Measurements from ENCODE around the gene VTCN1.

Gene VTCN1

DNA sequence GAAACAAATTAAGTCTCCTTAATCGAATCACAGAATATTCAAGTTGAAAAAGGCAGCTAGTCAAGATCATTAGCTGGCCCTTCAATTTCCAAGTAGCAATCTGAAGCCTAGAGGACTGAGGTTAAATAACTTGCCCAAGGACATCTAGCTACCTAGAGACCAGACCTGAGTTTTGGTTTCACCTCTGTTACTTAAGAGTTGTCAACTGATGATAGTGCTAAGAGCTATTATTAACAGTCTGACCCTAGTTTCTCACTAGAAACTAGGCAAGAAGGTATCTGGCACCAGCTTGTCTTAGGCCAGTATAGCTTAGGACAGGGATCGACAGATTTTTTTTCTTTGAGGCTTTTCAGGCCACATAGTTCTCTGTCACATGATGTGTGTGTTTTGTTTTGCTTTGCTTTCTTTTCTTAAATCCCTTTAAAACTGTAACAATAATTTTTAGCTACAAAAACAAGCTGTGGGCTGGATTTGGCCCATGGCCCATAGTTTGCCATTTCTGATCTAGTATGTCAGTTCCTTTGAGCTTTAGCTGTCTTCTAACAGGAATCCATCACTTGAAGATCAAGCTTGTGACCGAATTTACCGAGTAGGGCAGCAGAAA lies 112.3 kb downstream of the VTCN1 start:
- DNase-seq = peak; percentile 32
- peak overlapping the region; percentile 12 for H3K27ac ChIP-seq
- TF ChIP-seq, protein P1, sequence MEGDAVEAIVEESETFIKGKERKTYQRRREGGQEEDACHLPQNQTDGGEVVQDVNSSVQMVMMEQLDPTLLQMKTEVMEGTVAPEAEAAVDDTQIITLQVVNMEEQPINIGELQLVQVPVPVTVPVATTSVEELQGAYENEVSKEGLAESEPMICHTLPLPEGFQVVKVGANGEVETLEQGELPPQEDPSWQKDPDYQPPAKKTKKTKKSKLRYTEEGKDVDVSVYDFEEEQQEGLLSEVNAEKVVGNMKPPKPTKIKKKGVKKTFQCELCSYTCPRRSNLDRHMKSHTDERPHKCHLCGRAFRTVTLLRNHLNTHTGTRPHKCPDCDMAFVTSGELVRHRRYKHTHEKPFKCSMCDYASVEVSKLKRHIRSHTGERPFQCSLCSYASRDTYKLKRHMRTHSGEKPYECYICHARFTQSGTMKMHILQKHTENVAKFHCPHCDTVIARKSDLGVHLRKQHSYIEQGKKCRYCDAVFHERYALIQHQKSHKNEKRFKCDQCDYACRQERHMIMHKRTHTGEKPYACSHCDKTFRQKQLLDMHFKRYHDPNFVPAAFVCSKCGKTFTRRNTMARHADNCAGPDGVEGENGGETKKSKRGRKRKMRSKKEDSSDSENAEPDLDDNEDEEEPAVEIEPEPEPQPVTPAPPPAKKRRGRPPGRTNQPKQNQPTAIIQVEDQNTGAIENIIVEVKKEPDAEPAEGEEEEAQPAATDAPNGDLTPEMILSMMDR (IDR thresholded peaks at IDR 0.05; ENCODE audit: low read depth, low read length, missing control alignments) = no peak
- no peak overlapping the region for H3K4me3 ChIP-seq (ENCODE audit: low read depth, low read length)
- peaks cover 7% of the 10 kb centered on the region for H3K36me3 ChIP-seq (replicated peaks)
- H3K27me3 ChIP-seq (replicated peaks) = no peaks in the 10 kb centered on the region
- in situ Hi-C loops (cut with HindIII; ENCODE audit: low pct_ligation_motif_present, low sequenced_read_pairs) = no loop called here

DNA sequence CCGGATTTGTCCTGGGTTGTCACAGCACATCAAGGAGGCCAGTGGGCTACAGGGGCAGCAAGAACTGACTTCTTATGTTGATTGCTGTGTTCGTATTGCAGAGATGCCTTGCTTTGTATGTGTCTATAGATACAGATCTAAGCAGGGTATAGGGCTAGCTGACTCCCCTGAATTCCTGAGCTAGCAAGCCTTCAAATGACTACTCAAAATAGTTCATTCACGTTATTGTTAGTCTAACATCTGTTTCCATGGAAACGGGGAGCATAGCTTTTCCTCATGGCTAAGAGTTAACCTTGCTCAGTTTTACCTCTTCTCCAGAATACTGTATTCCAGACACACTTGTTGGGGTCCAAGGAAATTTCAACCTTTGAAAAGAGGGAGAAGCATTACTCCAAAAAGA lies 113.3 kb downstream of the VTCN1 start:
- no peaks in the 10 kb centered on the region for H3K27me3 ChIP-seq (replicated peaks)

DNA sequence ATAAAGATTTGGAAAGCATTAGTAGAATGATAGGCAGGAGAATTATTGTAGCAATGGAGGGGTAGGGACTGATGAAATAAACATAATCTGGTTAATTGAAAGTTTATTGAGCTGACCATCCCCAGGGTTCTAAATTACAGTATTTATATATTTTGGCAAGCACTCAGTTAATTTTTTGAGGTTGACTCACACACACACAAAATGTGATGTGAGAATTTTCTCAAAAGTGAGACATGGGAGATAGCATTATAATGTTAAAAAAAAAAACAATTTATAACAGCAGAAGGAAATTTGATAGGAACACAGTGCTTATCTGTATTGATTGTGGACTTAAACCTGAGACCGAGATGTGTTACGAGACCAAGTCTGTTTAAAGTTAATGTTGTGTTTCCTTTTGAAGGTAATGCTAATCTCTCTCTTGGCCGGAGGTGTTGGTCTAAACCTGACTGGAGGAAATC lies 113.7 kb downstream of the VTCN1 start:
- DNase-seq = no peak
- peaks cover 5% of the 10 kb centered on the region for H3K36me3 ChIP-seq (replicated peaks)

More for the DNA sequence above, 113.3 kb downstream of the VTCN1 start:
- Histone ChIP-seq H3K27ac (peak overlapping the region; percentile 76), H3K4me3 (ENCODE audit: low read depth, low read length) (no peak overlapping the region), H3K36me3 (replicated peaks) (peaks cover 7% of the 10 kb centered on the region)
- peak; percentile 69 for DNase-seq
- in situ Hi-C loops (cut with HindIII; ENCODE audit: low pct_ligation_motif_present, low sequenced_read_pairs) = no loop called here
- TF ChIP-seq, protein P1 (IDR thresholded peaks at IDR 0.05; ENCODE audit: low read depth, low read length, missing control alignments) = no peak

GRCh38 chr1:117094841-117095604 lies 115.7 kb downstream of the VTCN1 start:
- DNase-seq = no peak
- H3K36me3 ChIP-seq (replicated peaks) = no peaks in the 10 kb centered on the region
- TF ChIP-seq, protein P1 (IDR thresholded peaks at IDR 0.05; ENCODE audit: low read depth, low read length, missing control alignments) = no peak
- H3K27me3 ChIP-seq (replicated peaks) = no peaks in the 10 kb centered on the region
- in situ Hi-C loops (cut with HindIII; ENCODE audit: low pct_ligation_motif_present, low sequenced_read_pairs) = no loop called here
- no peak overlapping the region for H3K27ac ChIP-seq
- H3K4me3 ChIP-seq (ENCODE audit: low read depth, low read length) = no peak overlapping the region

More for the DNA sequence above, 113.7 kb downstream of the VTCN1 start:
- TF ChIP-seq, protein P1 (IDR thresholded peaks at IDR 0.05; ENCODE audit: low read depth, low read length, missing control alignments) = no peak
- in situ Hi-C loops (cut with HindIII; ENCODE audit: low pct_ligation_motif_present, low sequenced_read_pairs) = no loop called here
- Histone ChIP-seq H3K4me3 (ENCODE audit: low read depth, low read length) (no peak overlapping the region), H3K27ac (peak overlapping the region; percentile 76), H3K27me3 (replicated peaks) (no peaks in the 10 kb centered on the region)

- Histone ChIP-seq H3K36me3 (replicated peaks) (no peaks in the 10 kb centered on the region), H3K4me3 (ENCODE audit: low read depth, low read length) (no peak overlapping the region), H3K27ac (peak overlapping the region; percentile 92), H3K27me3 (replicated peaks) (no peaks in the 10 kb centered on the region)
- TF ChIP-seq, protein P1 (IDR thresholded peaks at IDR 0.05; ENCODE audit: low read depth, low read length, missing control alignments) = peak; percentile 66
- in situ Hi-C loops (cut with HindIII; ENCODE audit: low pct_ligation_motif_present, low sequenced_read_pairs) = no loop called here
- DNase-seq = peak; percentile 80
Measured at GRCh38 chr1:117093870-117094621, 116.7 kb downstream of the VTCN1 start.
